NOMO-1 treated with dmso at 0.1 percent for 144 hours (cell line): ENCODE data around the gene PTPRA.
"Not testable (repeated sequence)": the region's sequence is repeated elsewhere in the genome, so short reads cannot be mapped to it uniquely, and the experiment has no call there.

ENCODE experiments used
- DNase-seq: peaks from one replicate; lab custom pipeline; 2025; ENCODE audit not compliant: unreplicated experiment; lab: John Stamatoyannopoulos, UW

PTPRA gene

GRCh38 chr20:2873010-2873746, at the start of gene PTPRA:
Gene PTPRA, plus strand, starts transcription at chr20:2873481. Its CDS starts 90,797 bp downstream, at chr20:2964278.
- peak; percentile 82 for DNase-seq

DNA sequence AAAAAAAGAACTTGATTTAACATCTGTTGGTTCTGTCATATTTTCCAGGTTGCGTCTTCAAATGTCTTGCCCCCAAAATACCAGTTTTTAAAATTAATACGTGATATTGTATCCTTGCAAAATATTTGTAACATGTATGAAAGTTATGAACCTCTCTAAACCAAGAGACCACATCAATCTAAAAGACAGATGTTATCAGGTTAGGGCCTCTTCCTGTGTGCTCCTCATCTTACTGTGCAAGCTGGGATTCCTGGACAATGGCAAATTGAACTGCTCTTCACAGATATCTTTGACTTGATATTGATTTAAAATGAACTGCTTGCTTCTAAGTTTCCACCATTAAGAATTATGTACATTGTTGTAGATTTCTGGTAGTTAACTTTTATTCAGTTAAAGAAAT, 47.5 kb upstream of the PTPRA start:
- DNase-seq = no peak

- DNase-seq = no peak
Observed at GRCh38 chr20:2826655-2827054, 46.6 kb upstream of the PTPRA start.

GRCh38 chr20:2829376-2829775, 43.9 kb upstream of the PTPRA start:
- DNase-seq = no peak

- DNase-seq = not testable (repeated sequence)
Observed at GRCh38 chr20:2831206-2831605, 42.1 kb upstream of the PTPRA start.

DNA sequence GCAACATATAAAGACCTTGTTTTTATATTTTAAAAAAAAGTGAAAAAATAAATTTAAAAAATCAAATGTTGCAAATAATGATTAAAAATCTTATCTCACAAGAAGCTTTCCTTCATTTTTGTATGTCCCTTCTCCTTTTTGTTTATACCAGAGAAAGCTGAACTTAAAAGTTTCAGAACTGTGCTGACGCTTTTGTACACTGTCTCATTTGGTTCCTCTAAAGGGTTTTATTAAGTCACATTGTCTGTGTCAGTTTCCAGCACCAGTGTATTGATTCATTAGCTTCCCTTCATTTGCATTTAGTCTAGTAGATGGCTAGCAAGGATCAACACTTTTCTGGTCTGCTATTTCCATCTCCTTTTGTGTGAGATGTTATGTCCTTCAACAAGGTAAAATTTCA, 39.5 kb upstream of the PTPRA start:
- DNase-seq = no peak

- DNase-seq = no peak
Observed at GRCh38 chr20:2834401-2835110, 38.7 kb upstream of the PTPRA start.

DNA sequence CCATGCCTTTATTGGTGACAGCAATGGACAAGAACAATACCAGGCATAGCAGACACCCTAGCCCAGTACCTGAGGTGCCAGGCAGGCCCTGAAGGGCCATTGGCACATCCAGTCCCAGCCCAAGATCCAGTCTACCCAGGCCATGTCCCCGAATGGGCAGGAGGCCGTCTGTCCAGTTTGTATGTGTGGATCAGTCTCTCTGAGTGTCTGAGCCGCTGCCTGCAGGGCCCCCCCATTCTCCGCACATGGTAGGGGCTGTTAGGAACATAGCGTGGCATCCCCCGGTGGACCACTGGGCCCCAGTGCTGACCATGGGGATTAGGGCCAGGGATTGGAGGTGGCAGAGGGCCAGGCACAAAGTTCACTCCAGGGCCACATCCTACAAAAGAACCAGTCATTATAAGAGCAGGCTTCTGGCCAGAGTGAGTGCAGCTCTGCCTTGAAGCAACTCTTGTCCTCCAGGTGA, 37.9 kb upstream of the PTPRA start:
- no peak for DNase-seq

DNA sequence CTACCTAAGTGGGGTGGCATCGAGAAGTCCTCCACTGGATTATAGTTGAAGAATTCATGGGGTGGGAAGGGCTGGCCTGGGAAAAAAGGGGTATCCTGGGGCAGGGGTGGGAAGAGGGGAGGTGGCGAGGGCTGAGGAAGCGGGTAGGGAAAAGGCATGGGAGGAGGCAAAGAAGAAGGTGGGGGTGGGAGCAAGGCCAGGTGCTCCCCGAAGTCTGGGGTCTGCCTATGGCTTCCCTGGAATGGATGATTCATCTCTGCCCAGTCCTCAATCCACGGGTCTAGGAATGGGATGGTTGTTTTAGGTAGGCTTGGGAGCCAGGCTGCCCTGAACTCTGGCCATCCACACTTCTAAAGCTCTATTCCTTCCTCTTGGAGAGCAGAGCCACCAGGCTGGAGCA, 37.2 kb upstream of the PTPRA start:
- no peak for DNase-seq

DNA sequence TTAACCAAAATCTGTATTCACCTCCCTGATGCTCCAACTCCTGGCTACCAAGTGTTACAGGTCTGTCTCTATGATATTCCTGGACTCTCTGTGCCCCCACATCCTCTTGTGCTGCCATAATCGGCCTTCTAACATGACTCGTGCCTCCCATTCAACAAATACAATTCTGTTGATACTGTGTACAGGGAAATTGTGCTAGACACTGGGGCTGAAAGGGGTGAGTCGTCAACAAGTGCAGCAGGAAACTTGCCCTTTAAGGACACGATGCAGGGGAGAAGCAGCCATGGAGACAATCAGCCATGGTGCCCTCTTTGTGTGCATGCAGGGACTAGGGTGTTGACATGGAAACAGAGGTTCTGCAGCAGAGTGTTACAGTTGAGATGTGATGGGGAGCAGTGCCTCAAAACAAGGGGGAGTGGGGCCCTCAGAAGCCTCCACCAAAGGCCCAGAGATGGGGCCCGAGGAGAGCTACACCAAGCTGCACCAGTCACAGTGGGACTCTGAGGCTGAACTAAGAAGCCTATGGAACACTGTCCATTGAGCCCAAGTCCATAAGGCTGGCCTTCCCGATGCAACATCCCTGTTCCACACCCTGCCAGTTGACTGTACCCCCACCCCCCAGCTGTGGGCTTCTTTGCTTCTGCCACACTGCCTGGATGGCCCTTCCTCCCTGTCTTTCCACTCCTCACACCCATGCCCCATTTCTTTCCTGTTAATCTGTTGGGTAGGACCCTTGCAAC, 35.9 kb upstream of the PTPRA start:
- no peak for DNase-seq

GRCh38 chr20:2838170-2838797, 35.0 kb upstream of the PTPRA start:
- DNase-seq = no peak

- DNase-seq = no peak
Observed at GRCh38 chr20:2838847-2839671, 34.2 kb upstream of the PTPRA start.

DNA sequence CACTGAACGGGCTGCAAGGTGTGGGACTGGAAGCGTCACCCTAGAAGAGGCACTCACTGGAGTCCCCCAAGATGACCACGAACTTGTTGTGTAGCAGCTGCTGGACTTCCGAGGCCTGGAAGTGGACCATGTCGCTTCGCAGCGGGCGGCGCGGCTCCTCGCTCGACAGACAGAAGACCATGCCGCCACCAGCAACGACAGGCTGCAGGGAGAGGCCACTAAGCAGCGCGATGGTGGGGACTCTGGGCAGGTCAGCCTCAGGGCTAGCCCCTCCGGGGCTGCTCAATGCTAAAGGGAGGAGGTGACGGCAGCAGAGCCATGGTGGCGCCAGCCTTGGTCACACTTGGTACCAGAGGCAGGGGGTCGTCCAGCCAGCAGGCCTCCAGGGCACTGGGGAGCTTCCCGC, 33.5 kb upstream of the PTPRA start:
- no peak for DNase-seq

DNA sequence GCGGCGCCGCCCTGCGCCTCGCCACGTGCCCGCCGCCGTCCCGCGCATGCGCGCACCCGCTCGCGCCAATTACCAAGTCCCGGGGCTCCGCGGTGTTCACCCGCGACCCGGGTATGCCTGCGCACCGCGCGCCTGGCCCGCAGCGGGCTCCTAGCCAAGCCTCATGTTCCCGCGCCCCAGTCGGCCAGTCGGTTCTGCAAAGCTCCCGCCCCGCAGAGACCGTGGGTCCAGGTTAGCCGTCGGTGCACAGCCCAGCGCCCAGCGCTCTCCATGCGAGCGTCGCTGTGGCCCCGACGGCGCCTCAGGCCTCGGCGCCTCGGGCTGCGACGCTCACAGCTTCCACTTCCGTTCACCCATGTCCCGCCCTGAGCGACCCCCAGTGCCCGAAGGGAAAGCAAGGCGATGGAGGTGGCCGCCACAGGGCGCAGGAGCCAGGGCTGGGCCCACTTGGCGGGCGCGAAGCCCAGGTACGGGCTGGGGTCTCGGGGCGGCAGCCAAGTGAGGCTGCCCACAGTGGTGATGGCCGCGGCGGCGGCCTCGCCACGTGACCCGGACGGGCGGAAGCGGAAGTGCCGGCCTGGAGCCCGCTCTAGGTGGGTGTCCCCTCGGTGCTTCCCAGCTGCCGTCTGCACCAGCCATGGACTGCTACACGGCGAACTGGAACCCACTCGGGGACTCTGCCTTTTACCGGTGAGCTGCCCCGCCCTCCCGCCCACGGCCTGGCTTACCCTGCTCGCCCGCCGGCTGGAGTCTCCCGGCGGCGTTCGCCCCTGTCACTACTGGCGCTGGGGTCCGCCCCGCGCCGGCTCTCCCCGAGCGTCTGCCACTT, 32.9 kb upstream of the PTPRA start, which contains the start of the genes PCED1A and VPS16:
Gene PCED1A, minus strand, starts transcription at position 518 of the 829 bp plus-strand sequence. CDS start 743 bp downstream, outside the sequence.
Gene VPS16, plus strand, starts transcription at position 608 of the 829 bp plus-strand sequence. Its CDS starts 30 bp downstream, at position 638.
- peak; percentile 71 for DNase-seq

DNA sequence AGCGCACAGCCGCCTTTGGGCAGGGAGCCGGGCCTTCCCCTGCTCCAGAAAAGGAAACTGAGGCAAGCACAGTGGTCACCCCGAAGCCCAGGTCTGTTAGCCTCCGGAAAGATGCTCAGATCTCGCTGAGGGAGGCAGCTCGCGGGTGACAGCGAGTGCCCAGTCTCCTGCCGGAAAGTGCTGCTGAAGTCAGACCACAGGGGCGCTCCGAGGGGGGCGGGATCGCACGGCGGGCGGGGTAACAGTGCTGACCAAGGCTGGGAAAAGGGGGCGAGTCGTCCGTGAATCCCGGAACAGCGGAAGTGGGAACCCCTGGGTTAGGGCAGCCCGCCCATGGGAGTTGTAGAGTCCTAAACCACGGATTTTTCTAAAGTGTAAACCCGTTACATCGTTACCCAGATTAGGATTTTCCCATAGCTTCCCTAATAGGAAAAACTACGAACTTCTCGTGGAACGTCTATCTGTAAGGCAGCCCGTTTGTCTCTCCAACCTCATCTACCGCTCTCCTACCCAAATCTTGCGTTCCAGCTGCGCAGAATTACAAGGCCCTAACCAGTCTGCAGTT, 32.2 kb upstream of the PTPRA start:
- no peak for DNase-seq

DNA sequence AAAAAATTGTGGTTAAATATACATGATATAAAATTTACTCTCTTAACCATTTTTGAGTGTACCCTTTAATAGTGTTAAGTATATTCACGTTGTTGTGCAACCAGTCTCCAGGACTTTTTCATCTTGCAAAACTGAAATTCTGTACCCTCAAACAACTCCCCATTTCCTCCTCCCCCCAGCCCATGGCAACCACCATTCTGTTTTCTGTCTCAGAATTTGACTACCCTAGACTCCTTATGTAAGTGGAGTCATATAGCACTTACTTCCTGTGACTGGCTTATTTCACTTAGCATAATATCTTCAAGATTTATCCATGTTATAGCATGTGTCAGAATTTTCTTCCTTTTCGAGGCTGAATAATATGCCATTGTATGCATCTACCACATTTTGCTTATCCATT, 27.7 kb upstream of the PTPRA start:
- no peak for DNase-seq

DNA sequence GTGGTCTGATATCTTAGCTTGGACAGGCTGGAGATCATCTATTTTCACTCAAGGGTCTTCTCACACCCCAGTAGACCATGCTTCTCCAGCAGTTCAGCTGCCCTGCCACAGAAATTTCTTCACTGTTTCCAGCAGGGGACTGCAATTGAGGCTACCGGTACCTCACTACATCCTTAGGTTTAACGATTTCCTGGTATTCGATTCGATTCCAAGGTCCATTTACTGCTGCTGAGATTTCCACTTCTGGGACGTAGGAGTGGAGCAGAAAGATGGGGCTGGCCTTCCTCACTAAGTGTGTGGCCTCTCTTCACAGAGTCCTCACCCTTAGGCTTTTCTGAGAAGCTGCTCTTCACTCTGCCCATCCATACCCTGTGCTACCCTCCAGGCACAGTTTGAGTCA, 26.6 kb upstream of the PTPRA start:
- no peak for DNase-seq

- DNase-seq = no peak
Observed at GRCh38 chr20:2847802-2848201, 25.5 kb upstream of the PTPRA start.

GRCh38 chr20:2849529-2849928, 23.8 kb upstream of the PTPRA start:
- no peak for DNase-seq
